ENCODE results near the gene UTS2B.

Gene UTS2B

DNA sequence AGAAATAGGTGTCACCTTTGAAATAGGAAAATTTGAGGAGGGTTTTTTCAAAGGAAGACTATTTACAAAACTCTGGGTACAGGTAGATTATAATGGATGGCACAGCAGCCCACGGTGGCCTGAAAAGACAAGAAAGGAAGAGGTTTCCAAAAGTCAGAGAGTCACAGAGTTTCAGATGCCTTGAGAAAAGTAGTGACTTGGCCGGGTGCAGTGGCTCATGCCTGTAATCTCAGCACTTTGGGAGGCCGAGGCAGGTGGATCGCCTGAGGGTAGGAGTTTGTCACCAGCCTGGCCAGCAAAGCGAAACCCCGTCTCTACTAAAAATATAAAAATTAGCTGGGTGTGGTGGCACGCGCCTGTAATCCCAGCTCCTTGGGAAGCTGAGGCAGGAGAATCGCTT, 96.1 kb downstream of the UTS2B start:
- no peak for DNase-seq (ENCODE audit: extremely low spot score)
- POLR2A ChIA-PET = no interaction called here
- no peak for TF ChIP-seq SP1 (IDR thresholded peaks at IDR 0.05)
- TF ChIP-seq LEF1 (IDR thresholded peaks at IDR 0.05; ENCODE audit: borderline replicate concordance) = no peak
- TF ChIP-seq TARDBP (IDR thresholded peaks at IDR 0.05) = no peak
- TF ChIP-seq ARNT (IDR thresholded peaks at IDR 0.05) = no peak
- no peak for TF ChIP-seq L3MBTL2 (conservative IDR thresholded peaks at IDR 0.05)
- TF ChIP-seq CTBP1 (IDR thresholded peaks at IDR 0.05; ENCODE audit: borderline replicate concordance) = no peak
- no peak for TF ChIP-seq FOXM1 (IDR thresholded peaks at IDR 0.05; ENCODE audit: borderline replicate concordance)
- TF ChIP-seq SUZ12 (IDR thresholded peaks at IDR 0.05) = no peak
- TF ChIP-seq FOXK2 (IDR thresholded peaks at IDR 0.05) = no peak
- no peak for TF ChIP-seq NFRKB (IDR thresholded peaks at IDR 0.05)
- TF ChIP-seq BHLHE40 (IDR thresholded peaks at IDR 0.05; ENCODE audit: borderline replicate concordance) = no peak
- TF ChIP-seq ELF4 (IDR thresholded peaks at IDR 0.05) = no peak
- TF ChIP-seq ZNF384 (IDR thresholded peaks at IDR 0.05) = no peak
- no peak for TF ChIP-seq HDGF (IDR thresholded peaks at IDR 0.05; ENCODE audit: borderline replicate concordance)
- TF ChIP-seq, protein P1, sequence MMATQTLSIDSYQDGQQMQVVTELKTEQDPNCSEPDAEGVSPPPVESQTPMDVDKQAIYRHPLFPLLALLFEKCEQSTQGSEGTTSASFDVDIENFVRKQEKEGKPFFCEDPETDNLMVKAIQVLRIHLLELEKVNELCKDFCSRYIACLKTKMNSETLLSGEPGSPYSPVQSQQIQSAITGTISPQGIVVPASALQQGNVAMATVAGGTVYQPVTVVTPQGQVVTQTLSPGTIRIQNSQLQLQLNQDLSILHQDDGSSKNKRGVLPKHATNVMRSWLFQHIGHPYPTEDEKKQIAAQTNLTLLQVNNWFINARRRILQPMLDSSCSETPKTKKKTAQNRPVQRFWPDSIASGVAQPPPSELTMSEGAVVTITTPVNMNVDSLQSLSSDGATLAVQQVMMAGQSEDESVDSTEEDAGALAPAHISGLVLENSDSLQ (IDR thresholded peaks at IDR 0.05) = no peak
- CTCF ChIA-PET = no interaction called here

DNA sequence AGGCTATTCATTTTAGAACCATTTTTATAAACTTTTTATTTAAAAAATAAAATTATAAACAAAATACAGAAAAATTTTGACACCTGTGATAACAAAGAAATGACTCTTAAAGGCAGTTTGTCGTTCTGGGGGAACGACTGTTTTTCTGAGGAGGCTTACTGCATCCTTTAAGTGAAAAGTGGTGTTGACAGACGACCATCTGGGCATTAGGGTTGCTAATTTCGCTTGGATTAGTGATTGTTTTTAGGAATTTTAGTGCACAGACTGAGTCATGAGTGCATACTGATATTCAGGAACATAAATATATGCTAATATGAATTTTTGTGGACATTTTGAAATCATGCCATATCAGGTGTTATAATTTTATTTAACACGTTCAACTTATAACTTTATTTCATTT, 102.8 kb downstream of the UTS2B start:
- CTCF ChIA-PET = interaction anchor here (0.7 kb wide), 1 partner anchor 63 kb away, joined by 3 read pairs; no protein-coding TSS in a partner anchor
- TF ChIP-seq FOXK2 (IDR thresholded peaks at IDR 0.05) (no peak), HDGF (IDR thresholded peaks at IDR 0.05; ENCODE audit: borderline replicate concordance) (no peak), FOXM1 (IDR thresholded peaks at IDR 0.05; ENCODE audit: borderline replicate concordance) (no peak), ELF4 (IDR thresholded peaks at IDR 0.05) (no peak), L3MBTL2 (conservative IDR thresholded peaks at IDR 0.05) (no peak), SP1 (IDR thresholded peaks at IDR 0.05) (no peak), LEF1 (IDR thresholded peaks at IDR 0.05; ENCODE audit: borderline replicate concordance) (no peak), BHLHE40 (IDR thresholded peaks at IDR 0.05; ENCODE audit: borderline replicate concordance) (no peak), ZNF384 (IDR thresholded peaks at IDR 0.05) (no peak), CTBP1 (IDR thresholded peaks at IDR 0.05; ENCODE audit: borderline replicate concordance) (no peak), ARNT (IDR thresholded peaks at IDR 0.05) (no peak), TARDBP (IDR thresholded peaks at IDR 0.05) (no peak), NFRKB (IDR thresholded peaks at IDR 0.05) (no peak), FOXA1 (IDR thresholded peaks at IDR 0.05) (no peak), SUZ12 (IDR thresholded peaks at IDR 0.05) (no peak)
- TF ChIP-seq, protein P1 (IDR thresholded peaks at IDR 0.05) = no peak
- no peak for DNase-seq (ENCODE audit: extremely low spot score)
- POLR2A ChIA-PET = no interaction called here

DNA sequence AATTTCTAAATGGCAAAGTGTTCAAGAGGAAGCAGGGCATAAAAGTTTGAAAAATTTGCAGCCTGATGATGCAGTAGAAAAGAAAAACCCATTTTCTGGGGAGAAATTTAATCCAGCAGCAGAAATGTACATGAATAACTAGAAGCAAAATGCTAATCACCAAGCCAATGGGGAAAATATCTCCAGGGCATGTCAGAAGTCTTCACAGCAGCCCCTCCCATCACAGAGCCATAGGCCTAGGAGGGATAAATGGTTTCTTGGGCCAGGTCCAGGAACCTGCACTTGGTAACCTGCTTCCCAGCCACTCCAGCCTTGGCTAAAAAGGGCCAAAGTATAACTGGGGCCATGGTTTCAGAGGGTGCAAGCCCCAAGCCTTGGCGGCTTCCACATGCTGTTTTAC, 108.7 kb downstream of the UTS2B start:
- no peak for TF ChIP-seq ARNT (IDR thresholded peaks at IDR 0.05)
- no peak for TF ChIP-seq TARDBP (IDR thresholded peaks at IDR 0.05)
- TF ChIP-seq BHLHE40 (IDR thresholded peaks at IDR 0.05; ENCODE audit: borderline replicate concordance) = no peak
- no peak for TF ChIP-seq HDGF (IDR thresholded peaks at IDR 0.05; ENCODE audit: borderline replicate concordance)
- no peak for TF ChIP-seq ELF4 (IDR thresholded peaks at IDR 0.05)
- no peak for TF ChIP-seq SP1 (IDR thresholded peaks at IDR 0.05)
- no peak for TF ChIP-seq FOXK2 (IDR thresholded peaks at IDR 0.05)
- TF ChIP-seq FOXM1 (IDR thresholded peaks at IDR 0.05; ENCODE audit: borderline replicate concordance) = no peak
- no peak for TF ChIP-seq NFRKB (IDR thresholded peaks at IDR 0.05)
- TF ChIP-seq, protein P1 (IDR thresholded peaks at IDR 0.05) = no peak
- no peak for TF ChIP-seq LEF1 (IDR thresholded peaks at IDR 0.05; ENCODE audit: borderline replicate concordance)
- TF ChIP-seq SUZ12 (IDR thresholded peaks at IDR 0.05) = no peak
- TF ChIP-seq FOXA1 (IDR thresholded peaks at IDR 0.05) = no peak
- TF ChIP-seq ZNF384 (IDR thresholded peaks at IDR 0.05) = no peak
- TF ChIP-seq CTBP1 (IDR thresholded peaks at IDR 0.05; ENCODE audit: borderline replicate concordance) = no peak
- no peak for TF ChIP-seq L3MBTL2 (conservative IDR thresholded peaks at IDR 0.05)
- POLR2A ChIA-PET = no interaction called here
- DNase-seq (ENCODE audit: extremely low spot score) = no peak
- CTCF ChIA-PET = no interaction called here

DNA sequence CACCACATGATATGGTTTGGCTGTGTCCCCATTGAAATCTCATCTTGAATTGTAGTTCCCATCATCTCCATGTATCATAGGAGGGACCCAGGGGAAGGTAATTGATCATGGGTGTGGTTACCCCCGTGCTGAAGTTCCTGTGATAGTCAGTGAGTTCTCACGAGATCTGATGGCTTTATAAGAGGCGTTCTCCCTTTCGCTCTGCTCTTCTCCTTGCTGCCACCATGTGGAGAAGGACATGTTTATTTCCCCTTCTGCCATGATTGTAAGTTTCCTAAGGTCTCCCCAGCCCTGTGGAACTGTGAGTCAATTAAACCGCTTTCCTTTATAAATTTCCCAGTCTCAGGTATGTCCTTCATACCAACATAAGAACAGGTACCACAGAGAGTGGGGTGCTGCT, 109.4 kb downstream of the UTS2B start:
- DNase-seq (ENCODE audit: extremely low spot score) = no peak
- ChIA-PET CTCF (no interaction called here), POLR2A (no interaction called here)
- TF ChIP-seq CTBP1 (IDR thresholded peaks at IDR 0.05; ENCODE audit: borderline replicate concordance) (no peak), ZNF384 (IDR thresholded peaks at IDR 0.05) (no peak), HDGF (IDR thresholded peaks at IDR 0.05; ENCODE audit: borderline replicate concordance) (no peak), ARNT (IDR thresholded peaks at IDR 0.05) (no peak), LEF1 (IDR thresholded peaks at IDR 0.05; ENCODE audit: borderline replicate concordance) (no peak), FOXK2 (IDR thresholded peaks at IDR 0.05) (no peak), SP1 (IDR thresholded peaks at IDR 0.05) (no peak), NFRKB (IDR thresholded peaks at IDR 0.05) (no peak), ELF4 (IDR thresholded peaks at IDR 0.05) (no peak), TARDBP (IDR thresholded peaks at IDR 0.05) (no peak), BHLHE40 (IDR thresholded peaks at IDR 0.05; ENCODE audit: borderline replicate concordance) (no peak), FOXA1 (IDR thresholded peaks at IDR 0.05) (no peak), L3MBTL2 (conservative IDR thresholded peaks at IDR 0.05) (no peak)
- TF ChIP-seq, protein P1 (IDR thresholded peaks at IDR 0.05) = no peak

DNA sequence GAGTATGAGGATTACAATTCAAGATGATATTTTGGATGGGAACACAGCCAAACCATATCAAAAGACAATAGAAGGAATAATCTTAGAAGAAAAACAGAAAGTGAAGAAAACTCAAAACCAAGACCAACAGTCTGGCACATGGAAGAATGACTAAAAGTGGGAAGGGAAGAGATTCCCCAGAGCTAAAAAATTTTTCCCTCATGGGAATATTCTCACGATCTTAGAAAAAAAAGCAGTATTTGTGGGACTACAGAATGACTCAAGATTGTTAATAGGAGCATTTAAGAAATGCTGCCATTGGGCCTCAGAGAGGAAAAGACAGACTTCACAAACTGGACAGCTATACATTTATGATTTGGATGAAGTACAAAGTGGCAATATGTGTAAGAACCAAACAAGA, 113.0 kb downstream of the UTS2B start:
- CTCF ChIA-PET = no interaction called here
- POLR2A ChIA-PET = no interaction called here
- TF ChIP-seq TARDBP (IDR thresholded peaks at IDR 0.05) = no peak
- TF ChIP-seq SP1 (IDR thresholded peaks at IDR 0.05) = no peak
- TF ChIP-seq, protein P1 (IDR thresholded peaks at IDR 0.05) = no peak
- no peak for TF ChIP-seq CTBP1 (IDR thresholded peaks at IDR 0.05; ENCODE audit: borderline replicate concordance)
- TF ChIP-seq FOXM1 (IDR thresholded peaks at IDR 0.05; ENCODE audit: borderline replicate concordance) = no peak
- no peak for TF ChIP-seq BHLHE40 (IDR thresholded peaks at IDR 0.05; ENCODE audit: borderline replicate concordance)
- no peak for TF ChIP-seq FOXA1 (IDR thresholded peaks at IDR 0.05)
- TF ChIP-seq ZNF384 (IDR thresholded peaks at IDR 0.05) = no peak
- no peak for DNase-seq (ENCODE audit: extremely low spot score)
